IPS-15b (cell line): Measurements from ENCODE around the gene C2CD5.
"Not testable (repeated sequence)": the region's sequence is repeated elsewhere in the genome, so short reads cannot be mapped to it uniquely, and the experiment has no call there.

ENCODE experiments used
- H3K27me3 ChIP-seq: one replicate; pipeline ENCODE4 v1.6.1; 2013; ENCODE audit warnings: low read length; ENCODE audit not compliant: control insufficient read depth, insufficient read depth
- H3K36me3 ChIP-seq: one replicate; pipeline ENCODE4 v1.6.1; 2013; ENCODE audit warnings: low read length; ENCODE audit not compliant: control insufficient read depth, insufficient read depth
- H3K4me1 ChIP-seq: one replicate; pipeline ENCODE4 v1.6.1; 2013; ENCODE audit warnings: mild to moderate bottlenecking, low read length; ENCODE audit not compliant: control insufficient read depth, insufficient read depth
- H3K4me3 ChIP-seq: one replicate; pipeline ENCODE4 v1.5.1; 2013; ENCODE audit warnings: low read depth, low read length
- H3K9ac ChIP-seq: one replicate; pipeline ENCODE4 v1.6.1; 2013; ENCODE audit warnings: low read depth, mild to moderate bottlenecking, low read length
- H3K9me3 ChIP-seq: one replicate; pipeline ENCODE4 v1.6.1; 2013; ENCODE audit warnings: mild to moderate bottlenecking, low read length; ENCODE audit not compliant: control insufficient read depth, insufficient read depth

C2CD5 gene

GRCh38 chr12:22500100-22500499 lies 44.2 kb downstream of the C2CD5 start:
- no peaks in the 10 kb centered on the region for H3K9me3 ChIP-seq
- peaks cover 7% of the 10 kb centered on the region for H3K4me1 ChIP-seq
- H3K36me3 ChIP-seq, result no peaks in the 10 kb centered on the region
- no peak overlapping the region for H3K4me3 ChIP-seq
- H3K27me3 ChIP-seq, result no peaks in the 10 kb centered on the region
- H3K9ac ChIP-seq, result no peak overlapping the region

- Histone ChIP-seq H3K9me3 (no peaks in the 10 kb centered on the region), H3K27me3 (no peaks in the 10 kb centered on the region), H3K4me3 (no peak overlapping the region), H3K9ac (no peak overlapping the region), H3K36me3 (no peaks in the 10 kb centered on the region), H3K4me1 (peaks cover 7% of the 10 kb centered on the region)
Observed at GRCh38 chr12:22499445-22499844, 44.9 kb downstream of the C2CD5 start.

- Histone ChIP-seq H3K9ac (no peak overlapping the region), H3K4me1 (no peaks in the 10 kb centered on the region), H3K9me3 (no peaks in the 10 kb centered on the region), H3K4me3 (no peak overlapping the region), H3K27me3 (no peaks in the 10 kb centered on the region), H3K36me3 (no peaks in the 10 kb centered on the region)
Observed at GRCh38 chr12:22494319-22494718, 50.0 kb downstream of the C2CD5 start.

- H3K9ac ChIP-seq, result no peak overlapping the region
- no peaks in the 10 kb centered on the region for H3K36me3 ChIP-seq
- no peaks in the 10 kb centered on the region for H3K9me3 ChIP-seq
- no peak overlapping the region for H3K4me3 ChIP-seq
- H3K4me1 ChIP-seq, result no peaks in the 10 kb centered on the region
- H3K27me3 ChIP-seq, result no peaks in the 10 kb centered on the region
Observed at GRCh38 chr12:22491034-22491433, 53.3 kb downstream of the C2CD5 start.

- no peak overlapping the region for H3K9ac ChIP-seq
- H3K4me3 ChIP-seq, result no peak overlapping the region
- no peaks in the 10 kb centered on the region for H3K9me3 ChIP-seq
- no peaks in the 10 kb centered on the region for H3K27me3 ChIP-seq
- no peaks in the 10 kb centered on the region for H3K4me1 ChIP-seq
- H3K36me3 ChIP-seq, result no peaks in the 10 kb centered on the region
Observed at GRCh38 chr12:22488478-22488877, 55.9 kb downstream of the C2CD5 start.

GRCh38 chr12:22487683-22488082 lies 56.7 kb downstream of the C2CD5 start:
- not testable (repeated sequence) for H3K9ac ChIP-seq, H3K9me3 ChIP-seq, H3K4me3 ChIP-seq, H3K36me3 ChIP-seq, H3K4me1 ChIP-seq, H3K27me3 ChIP-seq

GRCh38 chr12:22481547-22482104 lies 62.7 kb downstream of the C2CD5 start:
- H3K4me3 ChIP-seq, result no peak overlapping the region
- no peaks in the 10 kb centered on the region for H3K9me3 ChIP-seq
- no peaks in the 10 kb centered on the region for H3K4me1 ChIP-seq
- H3K9ac ChIP-seq, result no peak overlapping the region
- no peaks in the 10 kb centered on the region for H3K36me3 ChIP-seq
- no peaks in the 10 kb centered on the region for H3K27me3 ChIP-seq

- not testable (repeated sequence) for H3K4me3 ChIP-seq, H3K36me3 ChIP-seq, H3K9me3 ChIP-seq, H3K4me1 ChIP-seq, H3K9ac ChIP-seq, H3K27me3 ChIP-seq
Observed at GRCh38 chr12:22480814-22481213, 63.5 kb downstream of the C2CD5 start.

- Histone ChIP-seq H3K36me3 (no peaks in the 10 kb centered on the region), H3K4me1 (no peaks in the 10 kb centered on the region), H3K27me3 (no peaks in the 10 kb centered on the region), H3K9me3 (no peaks in the 10 kb centered on the region), H3K4me3 (no peak overlapping the region), H3K9ac (no peak overlapping the region)
Observed at GRCh38 chr12:22480016-22480415, 64.3 kb downstream of the C2CD5 start.

- Histone ChIP-seq H3K9me3 (no peaks in the 10 kb centered on the region), H3K27me3 (no peaks in the 10 kb centered on the region), H3K36me3 (no peaks in the 10 kb centered on the region), H3K4me3 (no peak overlapping the region), H3K4me1 (no peaks in the 10 kb centered on the region), H3K9ac (no peak overlapping the region)
Observed at GRCh38 chr12:22477894-22478287, 66.5 kb downstream of the C2CD5 start.

- H3K4me3 ChIP-seq, result no peak overlapping the region
- no peaks in the 10 kb centered on the region for H3K4me1 ChIP-seq
- no peaks in the 10 kb centered on the region for H3K27me3 ChIP-seq
- no peaks in the 10 kb centered on the region for H3K9me3 ChIP-seq
- no peaks in the 10 kb centered on the region for H3K36me3 ChIP-seq
- no peak overlapping the region for H3K9ac ChIP-seq
Observed at GRCh38 chr12:22477166-22477893, 67.0 kb downstream of the C2CD5 start.

GRCh38 chr12:22476133-22476532 lies 68.2 kb downstream of the C2CD5 start:
- H3K27me3 ChIP-seq, result no peaks in the 10 kb centered on the region
- H3K4me3 ChIP-seq, result no peak overlapping the region
- no peaks in the 10 kb centered on the region for H3K36me3 ChIP-seq
- no peaks in the 10 kb centered on the region for H3K9me3 ChIP-seq
- no peaks in the 10 kb centered on the region for H3K4me1 ChIP-seq
- H3K9ac ChIP-seq, result no peak overlapping the region
